MM.1S (cell line): Measurements from ENCODE around the gene SMIM31.

Source experiments
- DNase-seq: peaks from one replicate; pipeline ENCODE4 v3.0.0-alpha.2; 2015
- H2AFZ ChIP-seq: fragments of 300-600 bp; sonication (generic); 2 replicates; pipeline ENCODE4 v1.6.0; 2016; ENCODE audit warnings: antibody characterized with exemption, low read length
- H3F3A ChIP-seq: fragments of 300-600 bp; sonication (generic); 2 replicates; pipeline ENCODE4 v1.6.1; 2016; ENCODE audit warnings: mild to moderate bottlenecking, antibody characterized with exemption, low read length, moderate library complexity, mixed read lengths; ENCODE audit not compliant: insufficient read depth
- H3K27ac ChIP-seq: fragments of 300-600 bp; sonication (generic); 2 replicates; pipeline ENCODE4 v1.5.1; 2016; ENCODE audit warnings: mild to moderate bottlenecking, low read length
- H3K27me3 ChIP-seq: fragments of 300-600 bp; sonication (generic); replicated peaks from 2 replicates; pipeline ENCODE4 v1.6.0; 2016; ENCODE audit warnings: low read length; ENCODE audit not compliant: insufficient read depth
- H3K36me3 ChIP-seq: fragments of 300-600 bp; sonication (generic); replicated peaks from 2 replicates; pipeline ENCODE4 v1.6.1; 2016; ENCODE audit warnings: mild to moderate bottlenecking, low read length, mixed read lengths; ENCODE audit not compliant: insufficient read depth
- H3K4me1 ChIP-seq: fragments of 300-600 bp; sonication (generic); 2 replicates; pipeline ENCODE4 v1.6.1; 2016; ENCODE audit warnings: low read length, mixed read lengths
- H3K4me2 ChIP-seq: fragments of 300-600 bp; sonication (generic); 2 replicates; pipeline ENCODE4 v1.6.0; 2016; ENCODE audit warnings: low read depth, low read length
- H3K4me3 ChIP-seq: fragments of 300-600 bp; sonication (generic); 2 replicates; pipeline ENCODE4 v1.5.1; 2016; ENCODE audit warnings: low read length, mixed read lengths
- H3K79me2 ChIP-seq: fragments of 300-600 bp; sonication (generic); 2 replicates; pipeline ENCODE4 v1.6.1; 2016; ENCODE audit warnings: mixed run types, low read length, mixed read lengths
- H3K9ac ChIP-seq: fragments of 300-600 bp; sonication (generic); 2 replicates; pipeline ENCODE4 v1.6.1; 2016; ENCODE audit warnings: low read length, mixed read lengths
- H3K9me2 ChIP-seq: fragments of 300-600 bp; sonication (generic); replicated peaks from 2 replicates; pipeline ENCODE4 v1.6.1; 2016; ENCODE audit warnings: mild to moderate bottlenecking, low read length, mixed read lengths; ENCODE audit not compliant: insufficient read depth
- H3K9me3 ChIP-seq: fragments of 300-600 bp; sonication (generic); replicated peaks from 2 replicates; pipeline ENCODE4 v1.6.1; 2016; ENCODE audit warnings: mild to moderate bottlenecking, low read length, mixed read lengths; ENCODE audit not compliant: insufficient read depth
- H4K20me1 ChIP-seq: fragments of 300-600 bp; sonication (generic); 2 replicates; pipeline ENCODE4 v1.6.1; 2016; ENCODE audit warnings: mild to moderate bottlenecking, low read length, moderate library complexity, mixed read lengths; ENCODE audit not compliant: insufficient read depth
- EZH2 ChIP-seq: fragments of 300-600 bp; sonication (generic); optimal IDR thresholded peaks from 2 replicates; pipeline ENCODE3; 2017; ENCODE audit warnings: low read depth, mild to moderate bottlenecking, antibody characterized with exemption, low read length, mixed read lengths
- EZH2phosphoT487 ChIP-seq: fragments of 300-600 bp; sonication (generic); IDR thresholded peaks from 2 replicates; pipeline ENCODE4 v1.6.1; 2018; ENCODE audit warnings: antibody characterized with exemption, low read length
- TF ChIP-seq, protein P1 (sequence below): fragments of 300-600 bp; sonication (generic); IDR thresholded peaks from 2 replicates; pipeline ENCODE4 v1.5.1; 2016; ENCODE audit warnings: antibody characterized with exemption, low read length, mixed read lengths

Gene SMIM31

DNA sequence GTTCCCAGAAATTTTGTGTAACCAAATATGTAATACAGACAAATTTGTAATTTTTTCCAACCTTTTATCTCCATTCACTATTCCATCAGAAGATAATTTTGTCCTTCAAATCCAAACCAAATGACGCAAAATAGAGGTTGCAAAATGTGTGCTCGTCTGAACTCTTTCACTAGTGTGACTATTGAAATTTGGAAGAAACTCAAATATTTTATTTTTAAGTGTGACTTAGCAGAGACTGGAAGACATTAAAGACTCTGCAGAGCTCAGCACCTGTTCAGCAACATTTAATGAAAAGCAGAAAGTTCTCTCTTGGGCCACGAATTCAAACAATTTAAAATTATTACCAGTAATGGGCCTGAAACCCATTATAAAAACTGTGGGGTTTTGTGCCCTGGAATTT, 93.1 kb downstream of the SMIM31 start:
- Histone ChIP-seq H3F3A (no peaks in the 10 kb centered on the region), H4K20me1 (no peaks in the 10 kb centered on the region), H3K27ac (no peak overlapping the region), H3K27me3 (no peaks in the 10 kb centered on the region), H3K9ac (no peak overlapping the region), H3K9me3 (no peaks in the 10 kb centered on the region), H3K79me2 (no peaks in the 10 kb centered on the region), H3K36me3 (no peaks in the 10 kb centered on the region), H3K4me1 (no peaks in the 10 kb centered on the region), H3K9me2 (no peaks in the 10 kb centered on the region), H3K4me3 (no peak overlapping the region), H3K4me2 (no peak overlapping the region), H2AFZ (no peak overlapping the region)
- TF ChIP-seq, protein P1, sequence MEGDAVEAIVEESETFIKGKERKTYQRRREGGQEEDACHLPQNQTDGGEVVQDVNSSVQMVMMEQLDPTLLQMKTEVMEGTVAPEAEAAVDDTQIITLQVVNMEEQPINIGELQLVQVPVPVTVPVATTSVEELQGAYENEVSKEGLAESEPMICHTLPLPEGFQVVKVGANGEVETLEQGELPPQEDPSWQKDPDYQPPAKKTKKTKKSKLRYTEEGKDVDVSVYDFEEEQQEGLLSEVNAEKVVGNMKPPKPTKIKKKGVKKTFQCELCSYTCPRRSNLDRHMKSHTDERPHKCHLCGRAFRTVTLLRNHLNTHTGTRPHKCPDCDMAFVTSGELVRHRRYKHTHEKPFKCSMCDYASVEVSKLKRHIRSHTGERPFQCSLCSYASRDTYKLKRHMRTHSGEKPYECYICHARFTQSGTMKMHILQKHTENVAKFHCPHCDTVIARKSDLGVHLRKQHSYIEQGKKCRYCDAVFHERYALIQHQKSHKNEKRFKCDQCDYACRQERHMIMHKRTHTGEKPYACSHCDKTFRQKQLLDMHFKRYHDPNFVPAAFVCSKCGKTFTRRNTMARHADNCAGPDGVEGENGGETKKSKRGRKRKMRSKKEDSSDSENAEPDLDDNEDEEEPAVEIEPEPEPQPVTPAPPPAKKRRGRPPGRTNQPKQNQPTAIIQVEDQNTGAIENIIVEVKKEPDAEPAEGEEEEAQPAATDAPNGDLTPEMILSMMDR, result no peak
- TF ChIP-seq EZH2phosphoT487, result no peak
- no peak for TF ChIP-seq EZH2
- DNase-seq, result no peak

DNA sequence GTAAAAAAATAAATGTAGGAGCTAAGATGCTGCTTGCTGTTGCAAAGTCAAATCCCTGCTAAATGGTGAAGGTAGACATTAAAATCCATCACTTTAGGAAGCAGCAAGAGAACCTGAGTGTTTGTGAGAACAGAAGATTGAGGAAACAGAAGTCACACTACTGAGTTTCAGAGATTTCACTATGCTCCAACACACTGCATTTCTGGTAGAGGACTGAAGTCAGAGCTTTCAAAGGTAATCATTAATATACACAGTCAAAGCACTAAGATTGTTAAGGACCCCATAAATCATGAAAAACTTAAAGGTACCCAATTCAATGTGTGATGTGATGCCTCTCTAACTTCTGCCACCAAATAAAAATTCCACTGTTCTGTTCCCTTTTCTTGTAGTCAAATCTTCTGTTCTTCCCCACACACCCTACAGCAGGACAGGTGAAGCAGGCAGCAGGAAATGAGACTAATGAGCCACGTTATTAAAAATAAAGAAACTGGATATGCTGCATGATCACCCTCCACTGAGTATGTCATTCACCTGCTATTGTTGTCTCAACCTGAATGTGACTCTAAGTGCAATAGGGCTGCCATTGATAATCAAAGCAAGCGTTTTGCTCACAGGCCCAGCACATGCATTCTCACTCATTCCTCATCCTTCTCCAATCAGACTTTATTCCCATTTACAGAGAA, 94.2 kb downstream of the SMIM31 start:
- TF ChIP-seq EZH2 (no peak), EZH2phosphoT487 (no peak)
- TF ChIP-seq, protein P1, result no peak
- no peaks in the 10 kb centered on the region for H3K9me2 ChIP-seq
- no peaks in the 10 kb centered on the region for H3K36me3 ChIP-seq
- H3K9ac ChIP-seq, result no peak overlapping the region
- H3K9me3 ChIP-seq, result no peaks in the 10 kb centered on the region
- no peaks in the 10 kb centered on the region for H4K20me1 ChIP-seq
- H3K27ac ChIP-seq, result no peak overlapping the region
- H3K4me3 ChIP-seq, result no peak overlapping the region
- H3K27me3 ChIP-seq, result no peaks in the 10 kb centered on the region
- no peak overlapping the region for H3K4me2 ChIP-seq
- H3K4me1 ChIP-seq, result no peaks in the 10 kb centered on the region
- no peak for DNase-seq
- no peak overlapping the region for H2AFZ ChIP-seq
- no peaks in the 10 kb centered on the region for H3F3A ChIP-seq
- no peaks in the 10 kb centered on the region for H3K79me2 ChIP-seq
